Measurements from ENCODE around the gene CNOT6L.

DNA sequence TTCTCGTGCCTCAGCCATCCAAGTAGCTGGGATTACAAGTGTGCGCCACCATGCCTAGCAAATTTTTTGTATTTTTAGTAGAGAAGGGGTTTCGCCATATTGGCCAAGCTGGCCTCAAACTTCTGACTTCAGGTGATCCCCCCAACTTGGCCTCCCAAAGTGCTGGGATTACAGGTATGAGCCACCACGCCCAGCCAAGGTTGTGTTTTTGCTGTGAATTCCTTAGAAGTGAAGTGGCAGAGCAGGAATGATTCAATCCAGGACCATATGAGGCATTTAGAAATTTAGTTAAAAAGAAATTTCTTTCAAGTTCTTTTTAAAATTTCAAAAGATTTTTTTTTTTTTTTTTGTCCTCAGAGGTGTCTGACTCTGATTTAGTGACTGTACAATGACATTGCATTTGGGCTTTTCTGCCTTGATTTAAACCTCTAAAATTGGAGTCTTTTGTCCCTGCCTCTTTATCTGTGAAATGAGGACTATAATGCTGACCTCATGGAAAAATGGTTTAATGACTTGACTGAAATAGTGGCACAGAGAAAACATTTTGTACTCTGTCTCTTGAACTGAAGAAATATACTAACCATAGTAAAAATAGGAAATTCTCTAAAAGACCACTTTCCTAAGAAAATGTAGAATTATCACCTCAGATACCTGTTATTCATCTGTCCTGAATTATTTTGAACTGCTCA, 153.6 kb downstream of the CNOT6L start:
- TF ChIP-seq ZHX1 (CRISPR knock-in tag; IDR thresholded peaks at IDR 0.05; ENCODE audit: low read depth) (no peak), NR2C2 (CRISPR knock-in tag; IDR thresholded peaks at IDR 0.05; ENCODE audit: borderline replicate concordance) (no peak), ZNF24 (IDR thresholded peaks at IDR 0.05) (no peak), ZNF207 (IDR thresholded peaks at IDR 0.05; ENCODE audit: borderline replicate concordance) (no peak), ZNF318 (CRISPR knock-in tag; IDR thresholded peaks at IDR 0.05) (no peak), ZSCAN5A (CRISPR knock-in tag; IDR thresholded peaks at IDR 0.05; ENCODE audit: borderline replicate concordance) (no peak), ZNF878 (CRISPR knock-in tag; IDR thresholded peaks at IDR 0.05) (no peak), ZNF446 (CRISPR knock-in tag; IDR thresholded peaks at IDR 0.05) (no peak), CEBPZ (IDR thresholded peaks at IDR 0.05; ENCODE audit: low read length) (no peak), KLF16 (CRISPR knock-in tag; IDR thresholded peaks at IDR 0.05) (no peak), ZNF354B (CRISPR knock-in tag; IDR thresholded peaks at IDR 0.05) (no peak)
- TF ChIP-seq, protein P1, sequence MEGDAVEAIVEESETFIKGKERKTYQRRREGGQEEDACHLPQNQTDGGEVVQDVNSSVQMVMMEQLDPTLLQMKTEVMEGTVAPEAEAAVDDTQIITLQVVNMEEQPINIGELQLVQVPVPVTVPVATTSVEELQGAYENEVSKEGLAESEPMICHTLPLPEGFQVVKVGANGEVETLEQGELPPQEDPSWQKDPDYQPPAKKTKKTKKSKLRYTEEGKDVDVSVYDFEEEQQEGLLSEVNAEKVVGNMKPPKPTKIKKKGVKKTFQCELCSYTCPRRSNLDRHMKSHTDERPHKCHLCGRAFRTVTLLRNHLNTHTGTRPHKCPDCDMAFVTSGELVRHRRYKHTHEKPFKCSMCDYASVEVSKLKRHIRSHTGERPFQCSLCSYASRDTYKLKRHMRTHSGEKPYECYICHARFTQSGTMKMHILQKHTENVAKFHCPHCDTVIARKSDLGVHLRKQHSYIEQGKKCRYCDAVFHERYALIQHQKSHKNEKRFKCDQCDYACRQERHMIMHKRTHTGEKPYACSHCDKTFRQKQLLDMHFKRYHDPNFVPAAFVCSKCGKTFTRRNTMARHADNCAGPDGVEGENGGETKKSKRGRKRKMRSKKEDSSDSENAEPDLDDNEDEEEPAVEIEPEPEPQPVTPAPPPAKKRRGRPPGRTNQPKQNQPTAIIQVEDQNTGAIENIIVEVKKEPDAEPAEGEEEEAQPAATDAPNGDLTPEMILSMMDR (CRISPR knock-in tag; IDR thresholded peaks at IDR 0.05) = no peak
